ENCODE measurements around the gene CWF19L2. TPM values are rescaled to one million over a fixed set of nuclear protein-coding genes. Genes with fewer than 3 reads are reported as not detected.
"Not testable (repeated sequence)": the region's sequence is repeated elsewhere in the genome, so short reads cannot be mapped to it uniquely, and the experiment has no call there.

The CWF19L2 gene
- total RNA-seq = 10 to 100 TPM in 2 of 4 donors, 1 to 10 TPM in 2; 7.6 to 20.0 (median 11.1) TPM

GRCh38 chr11:107457558-107458271, at the start of gene CWF19L2:
TSS of gene CWF19L2 (minus strand) at chr11:107457825. CDS start at chr11:107457816, 9 bp downstream.
- peak; percentile 58 for DNase-seq
- Histone ChIP-seq H3K27ac (peak within 1 kb of the TSS; percentile 56 to 87 (median 72)), H3K4me1 (peaks cover 6 to 26% (median 10%) of the 10 kb centered on the region in 3 donors), H3K27me3 (no peaks in the 10 kb centered on the region), H3K4me3 (peak within 1 kb of the TSS; percentile 59 to 83 (median 66)), H3K9me3 (no peaks in the 10 kb centered on the region), H3K36me3 (peaks cover 7 to 19% (median 11%) of the 10 kb centered on the region in 3 donors)
- intact Hi-C loops (cut with DNase I) = no loop called here
- TF ChIP-seq, protein P1, sequence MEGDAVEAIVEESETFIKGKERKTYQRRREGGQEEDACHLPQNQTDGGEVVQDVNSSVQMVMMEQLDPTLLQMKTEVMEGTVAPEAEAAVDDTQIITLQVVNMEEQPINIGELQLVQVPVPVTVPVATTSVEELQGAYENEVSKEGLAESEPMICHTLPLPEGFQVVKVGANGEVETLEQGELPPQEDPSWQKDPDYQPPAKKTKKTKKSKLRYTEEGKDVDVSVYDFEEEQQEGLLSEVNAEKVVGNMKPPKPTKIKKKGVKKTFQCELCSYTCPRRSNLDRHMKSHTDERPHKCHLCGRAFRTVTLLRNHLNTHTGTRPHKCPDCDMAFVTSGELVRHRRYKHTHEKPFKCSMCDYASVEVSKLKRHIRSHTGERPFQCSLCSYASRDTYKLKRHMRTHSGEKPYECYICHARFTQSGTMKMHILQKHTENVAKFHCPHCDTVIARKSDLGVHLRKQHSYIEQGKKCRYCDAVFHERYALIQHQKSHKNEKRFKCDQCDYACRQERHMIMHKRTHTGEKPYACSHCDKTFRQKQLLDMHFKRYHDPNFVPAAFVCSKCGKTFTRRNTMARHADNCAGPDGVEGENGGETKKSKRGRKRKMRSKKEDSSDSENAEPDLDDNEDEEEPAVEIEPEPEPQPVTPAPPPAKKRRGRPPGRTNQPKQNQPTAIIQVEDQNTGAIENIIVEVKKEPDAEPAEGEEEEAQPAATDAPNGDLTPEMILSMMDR (IDR thresholded peaks at IDR 0.05) = peak in 2 of 6 experiments; percentile 4 to 31
- peak in 2 of 4 donors; percentile 11 to 15 for TF ChIP-seq POLR2A (IDR thresholded peaks at IDR 0.05)
- 0 to 1% methylated on average over 29 to 30 of the region's 30 CpGs for WGBS, 2 donors

GRCh38 chr11:107505647-107506225, 48.1 kb upstream of the CWF19L2 start:
- Histone ChIP-seq H3K27me3 (no peaks in the 10 kb centered on the region), H3K4me1 (no peaks in the 10 kb centered on the region), H3K27ac (no peak overlapping the region), H3K36me3 (peaks cover 0 to 74% (median 8%) of the 10 kb centered on the region in 3 donors), H3K9me3 (peaks cover 0 to 6% (median 0%) of the 10 kb centered on the region in 3 donors), H3K4me3 (no peak overlapping the region)
- no peak for DNase-seq
- intact Hi-C loops (cut with DNase I) = no loop called here
- TF ChIP-seq, protein P1 (IDR thresholded peaks at IDR 0.05) = no peak
- TF ChIP-seq POLR2A (IDR thresholded peaks at IDR 0.05) = no peak

DNA sequence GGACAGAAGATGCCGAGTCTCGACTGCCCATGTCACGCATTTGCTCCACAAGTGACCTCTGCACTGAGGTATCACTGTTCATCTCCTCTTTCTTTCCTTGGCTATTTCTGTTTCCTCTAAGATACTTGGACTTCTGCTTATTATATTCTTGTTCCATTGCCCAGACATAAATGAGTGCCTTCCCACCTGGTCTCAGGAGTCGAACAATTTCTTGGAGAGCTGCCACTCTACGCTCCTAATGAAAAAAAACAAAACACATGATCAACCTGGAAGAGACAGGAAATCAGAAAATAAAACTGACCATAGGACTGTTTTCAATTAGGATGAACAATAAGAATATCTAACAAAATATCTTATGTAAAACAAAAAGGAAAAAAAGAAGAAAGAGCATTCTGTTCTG, 47.4 kb upstream of the CWF19L2 start:
- WGBS, 2 donors = 90 to 92% methylated on average over 5 of the region's 5 CpGs
- Histone ChIP-seq H3K27ac (no peak overlapping the region), H3K27me3 (no peaks in the 10 kb centered on the region), H3K9me3 (peaks cover 0 to 6% (median 0%) of the 10 kb centered on the region in 3 donors), H3K4me1 (no peaks in the 10 kb centered on the region), H3K36me3 (peaks cover 0 to 68% (median 8%) of the 10 kb centered on the region in 3 donors), H3K4me3 (no peak overlapping the region)
- TF ChIP-seq, protein P1 (IDR thresholded peaks at IDR 0.05) = no peak
- no peak for TF ChIP-seq POLR2A (IDR thresholded peaks at IDR 0.05)
- DNase-seq = no peak
- intact Hi-C loops (cut with DNase I) = no loop called here

DNA sequence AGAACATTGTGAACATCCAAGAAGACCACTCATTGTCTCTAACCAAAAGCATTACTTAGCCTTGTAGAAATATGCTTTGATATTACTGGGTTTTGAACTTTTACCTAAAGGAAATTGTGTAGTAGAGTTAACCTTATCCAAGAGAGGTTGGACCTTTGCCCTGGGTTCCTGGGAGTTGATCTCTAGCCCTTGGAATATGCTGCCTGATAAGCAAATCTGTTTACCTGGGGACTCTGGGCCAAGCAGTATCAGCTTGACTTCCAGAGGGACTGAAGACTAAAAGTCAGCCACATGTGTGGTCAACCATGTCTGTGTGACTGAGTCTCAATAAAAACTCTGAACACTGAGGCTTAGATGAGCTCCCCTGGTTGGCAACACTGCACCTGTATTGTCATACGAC, 44.1 kb upstream of the CWF19L2 start:
- H3K9me3 ChIP-seq = peaks cover 0 to 6% (median 0%) of the 10 kb centered on the region in 3 donors
- H3K27ac ChIP-seq = no peak overlapping the region
- TF ChIP-seq POLR2A (IDR thresholded peaks at IDR 0.05) = no peak
- TF ChIP-seq, protein P1 (IDR thresholded peaks at IDR 0.05) = no peak
- no peak overlapping the region for H3K4me3 ChIP-seq
- intact Hi-C loops (cut with DNase I) = no loop called here
- H3K4me1 ChIP-seq = no peaks in the 10 kb centered on the region
- no peaks in the 10 kb centered on the region for H3K27me3 ChIP-seq
- DNase-seq = no peak
- WGBS, 2 donors = 91 to 100% methylated on average over 1 of the region's 1 CpG
- H3K36me3 ChIP-seq = peaks cover 0 to 53% (median 8%) of the 10 kb centered on the region in 3 donors

DNA sequence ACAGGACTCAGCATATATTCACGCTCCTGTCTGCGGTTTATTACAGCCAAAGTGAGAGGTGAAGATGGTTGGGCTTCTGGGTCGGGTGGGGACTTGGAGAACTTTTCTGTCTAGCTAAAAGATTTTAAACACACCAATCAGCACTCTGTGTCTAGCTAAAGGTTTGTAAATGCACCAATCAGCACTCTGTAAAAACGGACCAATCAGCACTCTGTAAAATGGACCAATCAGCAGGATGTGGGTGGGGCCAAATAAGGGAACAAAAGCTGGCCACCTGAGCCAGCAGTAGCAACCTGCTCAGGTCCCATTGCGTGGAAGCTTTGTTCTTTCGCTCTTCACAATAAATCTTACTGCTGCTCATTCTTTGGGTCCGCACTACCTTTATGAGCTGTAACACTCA, 39.7 kb upstream of the CWF19L2 start:
- WGBS, 2 donors = 95 to 100% methylated on average over 6 to 7 of the region's 7 CpGs
- not testable (repeated sequence) for H3K27me3 ChIP-seq, H3K4me3 ChIP-seq

More for the DNA sequence above, 39.7 kb upstream of the CWF19L2 start:
- DNase-seq; H3K9me3 ChIP-seq; H3K27ac ChIP-seq; intact Hi-C loops (cut with DNase I); H3K4me1 ChIP-seq: not testable (repeated sequence)
- peaks cover 0 to 17% (median 0%) of the 10 kb centered on the region in 3 donors for H3K36me3 ChIP-seq
